Breast epithelium (tissue), 3 donors: ENCODE results near the gene TBL3.

Source experiments
- CTCF ChIP-seq, 3 donors: fragments of 450-650 bp; IDR thresholded peaks; one replicate each; pipeline ENCODE4 v1.5.1; 2016 to 2017; ENCODE audit warnings: antibody characterized with exemption in 3 of 3, mild to moderate bottlenecking in 3 of 3, moderate library complexity in 3 of 3
- POLR2A ChIP-seq: fragments of 450-650 bp; IDR thresholded peaks from one replicate; pipeline ENCODE4 v1.6.1; 2016; ENCODE audit warnings: antibody characterized with exemption, mild to moderate bottlenecking, moderate library complexity
- POLR2AphosphoS5 ChIP-seq, 3 donors: sonication (generic); formaldehyde crosslinking; IDR thresholded peaks; one replicate each; pipeline ENCODE4 v1.6.1; 2017; ENCODE audit warnings: antibody characterized with exemption in 3 of 3

- TF ChIP-seq CTCF (IDR thresholded peaks at IDR 0.05) (no peak), POLR2A (no peak), POLR2AphosphoS5 (IDR thresholded peaks at IDR 0.05) (no peak)
These were observed 55.5 kb downstream of the TBL3 start for GRCh38 chr16:2027024-2028010.
